Tibial nerve (tissue), 4 donors: ENCODE data around the gene PDCD1.

Experiments
- CTCF ChIP-seq, 5 experiments: fragments of 200-600 bp in 3 of 5; fragments of 450-650 bp in 2 of 5; sonication (generic) in 3 of 5; IDR thresholded peaks; one replicate each; pipeline ENCODE4 v1.5.1; 2016 to 2019; ENCODE audit warnings: antibody characterized with exemption in 5 of 5, mild to moderate bottlenecking in 3 of 5, moderate library complexity in 2 of 5
- EP300 ChIP-seq, 2 donors: sonication (generic); formaldehyde crosslinking; IDR thresholded peaks; one replicate each; pipeline ENCODE4 v1.6.1; 2017; ENCODE audit warnings: antibody characterized with exemption in 2 of 2, mild to moderate bottlenecking in 1 of 2
- POLR2A ChIP-seq, 2 donors: fragments of 450-650 bp; IDR thresholded peaks; one replicate each; pipeline ENCODE4 v1.6.1; 2017; ENCODE audit warnings: antibody characterized with exemption in 2 of 2, mild to moderate bottlenecking in 2 of 2, moderate library complexity in 2 of 2

GRCh38 chr2:241902357-241902991, 43.8 kb upstream of the PDCD1 start:
- TF ChIP-seq CTCF (IDR thresholded peaks at IDR 0.05) (no peak), POLR2A (IDR thresholded peaks at IDR 0.05) (no peak), EP300 (IDR thresholded peaks at IDR 0.05) (no peak)
